PFSK-1 (cell line): Measurements from ENCODE around the gene NPAS4.

Experiments used
- FOXP2 ChIP-seq: optimal IDR thresholded peaks from 2 replicates; pipeline ENCODE3; 2011; ENCODE audit warnings: borderline replicate concordance, control low read depth, inconsistent platforms; ENCODE audit not compliant: insufficient read depth; ENCODE audit errors: extremely low read length, extremely low read depth
- POLR2AphosphoS5 ChIP-seq: IDR thresholded peaks from 2 replicates; pipeline ENCODE4 v1.6.1; 2012; ENCODE audit warnings: low read depth, mild to moderate bottlenecking, control low read depth, low read length, moderate library complexity
- REST ChIP-seq, 2 experiments: IDR thresholded peaks; 2 replicates each; pipeline versions ENCODE4 v1.6.1 to v1.8.0; 2011 to 2012; ENCODE audit warnings: low read depth in 2 of 2, low read length in 2 of 2, control low read depth in 1 of 2, inconsistent platforms in 1 of 2, mild to moderate bottlenecking in 1 of 2, moderate library complexity in 1 of 2; ENCODE audit not compliant: insufficient read depth in 1 of 2
- SIN3A ChIP-seq: IDR thresholded peaks from 2 replicates; pipeline ENCODE4 v1.6.1; 2012; ENCODE audit warnings: mild to moderate bottlenecking, low read length, moderate library complexity, borderline replicate concordance; ENCODE audit not compliant: insufficient read depth
- TAF1 ChIP-seq: IDR thresholded peaks from 2 replicates; pipeline ENCODE4 v1.6.1; 2012; ENCODE audit warnings: low read length, control low read depth, borderline replicate concordance; ENCODE audit not compliant: insufficient read depth

The NPAS4 gene

GRCh38 chr11:66412110-66412509, 8.7 kb upstream of the NPAS4 start:
- no peak for TF ChIP-seq TAF1
- TF ChIP-seq FOXP2: no peak
- TF ChIP-seq POLR2AphosphoS5: no peak
- TF ChIP-seq REST (IDR thresholded peaks at IDR 0.05; ENCODE audit: insufficient read depth in 1 of 2, low read depth in 2 of 2, low read length in 2 of 2): no peak
- TF ChIP-seq SIN3A: no peak

GRCh38 chr11:66413167-66413566, 7.7 kb upstream of the NPAS4 start:
- TF ChIP-seq FOXP2 (no peak), REST (IDR thresholded peaks at IDR 0.05; ENCODE audit: insufficient read depth in 1 of 2, low read depth in 2 of 2, low read length in 2 of 2) (no peak), POLR2AphosphoS5 (no peak), SIN3A (no peak), TAF1 (no peak)

GRCh38 chr11:66414120-66414934, 6.5 kb upstream of the NPAS4 start:
- no peak for TF ChIP-seq REST (IDR thresholded peaks at IDR 0.05; ENCODE audit: insufficient read depth in 1 of 2, low read depth in 2 of 2, low read length in 2 of 2)
- no peak for TF ChIP-seq POLR2AphosphoS5
- no peak for TF ChIP-seq SIN3A
- TF ChIP-seq FOXP2: no peak
- no peak for TF ChIP-seq TAF1

GRCh38 chr11:66415423-66415822, 5.4 kb upstream of the NPAS4 start:
- TF ChIP-seq FOXP2: no peak
- TF ChIP-seq SIN3A: no peak
- no peak for TF ChIP-seq TAF1

- no peak for TF ChIP-seq TAF1
These were observed 3.8 kb upstream of the NPAS4 start for GRCh38 chr11:66417000-66417399.

- TF ChIP-seq SIN3A (no peak; the same call in 1 of the 2 replicates), REST (IDR thresholded peaks at IDR 0.05; ENCODE audit: insufficient read depth in 1 of 2, low read depth in 2 of 2, low read length in 2 of 2) (peak; percentile 98 to 99)
These were observed 2.5 kb upstream of the NPAS4 start for GRCh38 chr11:66418168-66418985.
